Panc1 (cell line): ENCODE data around the gene TRAPPC10. TPM values are rescaled to one million over a fixed set of nuclear protein-coding genes. Genes with fewer than 3 reads are reported as not detected.

Experiments
- ATAC-seq: fragments of 200-7000 bp; cut with Tn5 transposase; 2 replicates; pipeline ENCODE4 v1.9.1; 2020; ENCODE audit warnings: mild to moderate bottlenecking, moderate library complexity
- BruUV-seq: library from RNA; stranded (reverse); fragments of 400-500 nt; replicated peaks from 2 replicates; lab custom pipeline; 2021; lab: Mats Ljungman, UMichigan
- CTCF ChIA-PET: fragments of 300-600 bp; sonication (Branson Sonifier 250); formaldehyde crosslinking; loops from one replicate; lab custom pipeline; 2022; ENCODE audit warnings: antibody characterized with exemption; lab: Charles Lee
- POLR2A ChIA-PET: fragments of 300-600 bp; sonication (Branson Sonifier 250); formaldehyde crosslinking; loops from one replicate; lab custom pipeline; 2022; ENCODE audit warnings: antibody characterized with exemption; lab: Charles Lee
- DNase-seq: peaks from one replicate; pipeline ENCODE4 v3.0.0-alpha.2; 2010; ENCODE audit warnings: low read depth, low spot score
- H3K27ac ChIP-seq: 2 replicates; pipeline ENCODE4 v1.5.1; 2011; ENCODE audit warnings: mild to moderate bottlenecking, low read length, inconsistent platforms
- H3K27me3 ChIP-seq: fragments of 200-500 bp; sonication (Bioruptor generic); 2 replicates; pipeline ENCODE4 v1.6.0; 2014; ENCODE audit warnings: low read length, inconsistent platforms; ENCODE audit not compliant: control insufficient read depth, insufficient read depth
- H3K36me3 ChIP-seq: fragments of 200-500 bp; sonication (Bioruptor generic); 2 replicates; pipeline ENCODE4 v1.5.1; 2014; ENCODE audit warnings: inconsistent platforms, mild to moderate bottlenecking, low read length, moderate library complexity; ENCODE audit not compliant: control insufficient read depth, insufficient read depth
- H3K4me1 ChIP-seq: 2 replicates; pipeline ENCODE4 v1.5.1; 2011; ENCODE audit warnings: inconsistent platforms, mild to moderate bottlenecking, low read length, moderate library complexity; ENCODE audit not compliant: control insufficient read depth, insufficient read depth
- H3K4me3 ChIP-seq, 2 experiments: 2 replicates each; pipeline ENCODE4 v1.5.1; 2011 to 2012; ENCODE audit warnings: low read depth in 2 of 2, low read length in 2 of 2, mild to moderate bottlenecking in 2 of 2, inconsistent platforms in 1 of 2, moderate library complexity in 1 of 2
- H3K9me3 ChIP-seq: fragments of 200-500 bp; sonication (Bioruptor generic); 2 replicates; pipeline ENCODE4 v1.5.1; 2014; ENCODE audit warnings: low read depth, mild to moderate bottlenecking, inconsistent platforms, low read length, moderate library complexity; ENCODE audit not compliant: control insufficient read depth, insufficient read depth
- POLR2AphosphoS5 ChIP-seq: IDR thresholded peaks from 2 replicates; pipeline ENCODE4 v1.6.1; 2012; ENCODE audit warnings: mild to moderate bottlenecking, low read depth, low read length, moderate library complexity
- SIN3A ChIP-seq: IDR thresholded peaks from 2 replicates; pipeline ENCODE4 v1.6.1; 2012; ENCODE audit warnings: low read depth, mild to moderate bottlenecking, low read length, moderate library complexity, borderline replicate concordance; ENCODE audit not compliant: insufficient read depth
- TCF7L2 ChIP-seq: IDR thresholded peaks from 2 replicates; pipeline ENCODE4 v1.6.1; 2011; ENCODE audit warnings: mild to moderate bottlenecking, low read depth, low read length, inconsistent platforms
- in situ Hi-C: cut with HindIII; loops from 2 replicates; pipeline ENCODE4 v1.10.0; 2016; ENCODE audit warnings: low sequenced_read_pairs, low pct_unique_long_range_greater_than_20kb
- intact Hi-C: fragments of 100-400 bp; cut with micrococcal nuclease; formaldehyde crosslinking; loops from one replicate; pipeline ENCODE4 v1.10.0; 2022; ENCODE audit not compliant: unreplicated experiment
- total RNA-seq: library from RNA; stranded (reverse); gene quantifications from one replicate; pipeline ENCODE4 v1.2.1, GENCODE V29; 2021; ENCODE audit not compliant: unreplicated experiment
- TF ChIP-seq, protein P1 (sequence below): fragments of 450-650 bp; IDR thresholded peaks from 2 replicates; pipeline ENCODE4 v1.5.1; 2017; ENCODE audit warnings: mild to moderate bottlenecking
- TF ChIP-seq, protein P2 (sequence below), 2 experiments: IDR thresholded peaks; 2 replicates each; pipeline ENCODE4 v1.6.1; 2011 to 2012; ENCODE audit warnings: low read depth in 2 of 2, control low read depth in 1 of 2, low read length in 1 of 2, mild to moderate bottlenecking in 1 of 2, moderate library complexity in 1 of 2; ENCODE audit not compliant: insufficient read depth in 1 of 2

The TRAPPC10 gene
- total RNA-seq, 1 experiment from 2014 or later = 34.5 TPM

DNA sequence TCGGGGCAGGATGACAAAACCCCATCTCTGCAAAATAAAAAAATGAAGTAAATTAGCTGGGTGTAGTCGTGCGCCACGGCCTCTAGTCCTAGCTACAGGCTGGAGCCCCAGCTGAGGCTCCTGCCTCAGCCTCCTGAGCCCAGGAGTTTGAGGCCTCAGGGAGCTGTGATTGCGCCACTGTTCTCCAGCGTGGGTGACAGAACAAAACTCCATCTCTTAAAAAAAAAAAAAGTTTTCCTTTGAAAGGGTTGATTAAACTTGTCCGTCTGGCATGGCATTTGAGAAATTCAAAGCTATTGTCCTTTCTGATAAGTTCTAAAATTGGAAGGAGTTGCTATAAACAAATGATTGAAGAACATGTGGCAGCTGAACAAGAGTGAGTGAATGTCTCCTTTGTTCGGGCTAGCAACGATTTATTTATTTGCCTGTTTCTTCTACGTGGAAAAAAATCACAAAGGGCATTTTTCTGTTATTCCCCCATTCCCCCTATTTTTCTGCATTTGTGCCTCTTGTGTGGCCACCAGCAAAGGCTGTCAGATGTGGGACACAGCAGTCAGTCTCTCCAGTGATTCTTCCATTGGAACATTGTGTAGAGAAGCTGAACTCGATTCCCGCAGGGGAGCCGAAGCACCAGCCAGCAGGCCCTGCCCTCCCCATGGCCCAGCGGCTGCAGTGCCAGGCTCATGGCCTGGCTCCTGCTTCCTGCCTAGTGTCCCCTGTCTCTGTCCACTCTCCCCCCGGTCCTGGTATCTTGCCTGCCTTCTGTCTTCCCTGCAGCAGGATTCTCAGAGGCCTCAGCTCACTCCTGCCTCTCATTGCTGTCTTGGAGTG lies 73.6 kb downstream of the TRAPPC10 start:
- no TSS peak for BruUV-seq
- no peak for TF ChIP-seq POLR2AphosphoS5
- TF ChIP-seq SIN3A = no peak
- no peak for TF ChIP-seq TCF7L2
- TF ChIP-seq, protein P1, sequence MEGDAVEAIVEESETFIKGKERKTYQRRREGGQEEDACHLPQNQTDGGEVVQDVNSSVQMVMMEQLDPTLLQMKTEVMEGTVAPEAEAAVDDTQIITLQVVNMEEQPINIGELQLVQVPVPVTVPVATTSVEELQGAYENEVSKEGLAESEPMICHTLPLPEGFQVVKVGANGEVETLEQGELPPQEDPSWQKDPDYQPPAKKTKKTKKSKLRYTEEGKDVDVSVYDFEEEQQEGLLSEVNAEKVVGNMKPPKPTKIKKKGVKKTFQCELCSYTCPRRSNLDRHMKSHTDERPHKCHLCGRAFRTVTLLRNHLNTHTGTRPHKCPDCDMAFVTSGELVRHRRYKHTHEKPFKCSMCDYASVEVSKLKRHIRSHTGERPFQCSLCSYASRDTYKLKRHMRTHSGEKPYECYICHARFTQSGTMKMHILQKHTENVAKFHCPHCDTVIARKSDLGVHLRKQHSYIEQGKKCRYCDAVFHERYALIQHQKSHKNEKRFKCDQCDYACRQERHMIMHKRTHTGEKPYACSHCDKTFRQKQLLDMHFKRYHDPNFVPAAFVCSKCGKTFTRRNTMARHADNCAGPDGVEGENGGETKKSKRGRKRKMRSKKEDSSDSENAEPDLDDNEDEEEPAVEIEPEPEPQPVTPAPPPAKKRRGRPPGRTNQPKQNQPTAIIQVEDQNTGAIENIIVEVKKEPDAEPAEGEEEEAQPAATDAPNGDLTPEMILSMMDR = no peak
- TF ChIP-seq, protein P2, sequence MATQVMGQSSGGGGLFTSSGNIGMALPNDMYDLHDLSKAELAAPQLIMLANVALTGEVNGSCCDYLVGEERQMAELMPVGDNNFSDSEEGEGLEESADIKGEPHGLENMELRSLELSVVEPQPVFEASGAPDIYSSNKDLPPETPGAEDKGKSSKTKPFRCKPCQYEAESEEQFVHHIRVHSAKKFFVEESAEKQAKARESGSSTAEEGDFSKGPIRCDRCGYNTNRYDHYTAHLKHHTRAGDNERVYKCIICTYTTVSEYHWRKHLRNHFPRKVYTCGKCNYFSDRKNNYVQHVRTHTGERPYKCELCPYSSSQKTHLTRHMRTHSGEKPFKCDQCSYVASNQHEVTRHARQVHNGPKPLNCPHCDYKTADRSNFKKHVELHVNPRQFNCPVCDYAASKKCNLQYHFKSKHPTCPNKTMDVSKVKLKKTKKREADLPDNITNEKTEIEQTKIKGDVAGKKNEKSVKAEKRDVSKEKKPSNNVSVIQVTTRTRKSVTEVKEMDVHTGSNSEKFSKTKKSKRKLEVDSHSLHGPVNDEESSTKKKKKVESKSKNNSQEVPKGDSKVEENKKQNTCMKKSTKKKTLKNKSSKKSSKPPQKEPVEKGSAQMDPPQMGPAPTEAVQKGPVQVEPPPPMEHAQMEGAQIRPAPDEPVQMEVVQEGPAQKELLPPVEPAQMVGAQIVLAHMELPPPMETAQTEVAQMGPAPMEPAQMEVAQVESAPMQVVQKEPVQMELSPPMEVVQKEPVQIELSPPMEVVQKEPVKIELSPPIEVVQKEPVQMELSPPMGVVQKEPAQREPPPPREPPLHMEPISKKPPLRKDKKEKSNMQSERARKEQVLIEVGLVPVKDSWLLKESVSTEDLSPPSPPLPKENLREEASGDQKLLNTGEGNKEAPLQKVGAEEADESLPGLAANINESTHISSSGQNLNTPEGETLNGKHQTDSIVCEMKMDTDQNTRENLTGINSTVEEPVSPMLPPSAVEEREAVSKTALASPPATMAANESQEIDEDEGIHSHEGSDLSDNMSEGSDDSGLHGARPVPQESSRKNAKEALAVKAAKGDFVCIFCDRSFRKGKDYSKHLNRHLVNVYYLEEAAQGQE (IDR thresholded peaks at IDR 0.05; ENCODE audit: insufficient read depth in 1 of 2, low read depth in 2 of 2, low read length in 1 of 2) = no peak
- intact Hi-C loops (no loop called here), in situ Hi-C loops (no loop called here)
- ChIA-PET POLR2A (no interaction called here), CTCF (no interaction called here)
- no peak overlapping the region for H3K4me3 ChIP-seq
- H3K9me3 ChIP-seq = no peaks in the 10 kb centered on the region
- ATAC-seq (no peak), DNase-seq (no peak)
- H3K4me1 ChIP-seq = no peaks in the 10 kb centered on the region
- no peak overlapping the region for H3K27ac ChIP-seq
- no peaks in the 10 kb centered on the region for H3K27me3 ChIP-seq
- H3K36me3 ChIP-seq = no peaks in the 10 kb centered on the region; the same call in none of the 2 replicates

DNA sequence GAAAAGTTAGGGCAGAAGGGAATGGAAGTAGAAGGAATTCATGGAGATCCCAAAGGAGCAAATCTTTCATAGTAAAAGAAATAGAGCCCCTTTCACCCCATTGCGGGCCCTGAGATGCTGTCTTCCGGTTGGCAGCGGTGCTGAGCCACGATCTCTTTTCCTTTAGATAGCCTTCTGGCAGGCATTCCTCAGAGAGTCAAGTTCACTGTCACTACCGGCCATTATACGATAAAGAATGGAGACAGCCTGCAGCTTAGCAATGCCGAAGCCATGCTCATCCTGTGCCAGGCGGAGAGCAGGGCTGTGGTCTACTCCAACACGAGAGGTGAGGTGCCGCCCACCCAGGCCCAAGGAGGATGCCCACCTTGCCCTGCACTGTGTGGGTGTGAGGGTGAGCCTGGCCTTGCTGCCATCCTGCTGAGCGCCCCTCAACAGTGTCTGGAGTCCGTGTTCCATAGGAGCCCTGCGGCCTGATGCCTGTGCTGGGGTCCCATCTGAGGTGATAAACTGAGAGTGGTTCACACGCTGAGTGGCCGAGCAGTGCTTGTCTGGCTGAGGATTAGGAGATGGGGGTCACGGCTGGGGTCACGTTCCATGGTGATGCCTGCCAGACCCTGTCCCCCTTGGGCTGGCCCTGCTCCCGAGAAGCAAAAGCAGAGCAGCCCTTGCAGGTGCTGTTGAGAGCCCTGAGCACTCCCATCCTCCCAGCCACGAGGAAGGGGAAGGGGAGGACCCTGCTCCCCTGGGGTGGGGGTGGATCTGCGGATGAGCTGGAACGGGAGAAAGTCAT lies 74.7 kb downstream of the TRAPPC10 start:
- Histone ChIP-seq H3K4me1 (no peaks in the 10 kb centered on the region), H3K9me3 (no peaks in the 10 kb centered on the region), H3K27ac (no peak overlapping the region), H3K4me3 (no peak overlapping the region), H3K36me3 (no peaks in the 10 kb centered on the region; the same call in none of the 2 replicates), H3K27me3 (no peaks in the 10 kb centered on the region)
- no TSS peak for BruUV-seq
- DNase-seq (no peak), ATAC-seq (no peak; the same call in 1 of the 2 replicates)
- in situ Hi-C loops (no loop called here), intact Hi-C loops (no loop called here)
- CTCF ChIA-PET = no interaction called here
- POLR2A ChIA-PET = no interaction called here
- TF ChIP-seq POLR2AphosphoS5 = no peak
